GM21717 (cell line): Measurements from ENCODE around the gene TMEM92.
"Not testable (repeated sequence)": the region's sequence is repeated elsewhere in the genome, so short reads cannot be mapped to it uniquely, and the experiment has no call there.

ENCODE experiments used
- ATAC-seq: cut with Tn5 transposase; IDR thresholded peaks from one replicate; pipeline ENCODE4 v1.9.1; 2021; ENCODE audit warnings: mild to moderate bottlenecking, moderate library complexity; ENCODE audit not compliant: unreplicated experiment

Gene TMEM92

DNA sequence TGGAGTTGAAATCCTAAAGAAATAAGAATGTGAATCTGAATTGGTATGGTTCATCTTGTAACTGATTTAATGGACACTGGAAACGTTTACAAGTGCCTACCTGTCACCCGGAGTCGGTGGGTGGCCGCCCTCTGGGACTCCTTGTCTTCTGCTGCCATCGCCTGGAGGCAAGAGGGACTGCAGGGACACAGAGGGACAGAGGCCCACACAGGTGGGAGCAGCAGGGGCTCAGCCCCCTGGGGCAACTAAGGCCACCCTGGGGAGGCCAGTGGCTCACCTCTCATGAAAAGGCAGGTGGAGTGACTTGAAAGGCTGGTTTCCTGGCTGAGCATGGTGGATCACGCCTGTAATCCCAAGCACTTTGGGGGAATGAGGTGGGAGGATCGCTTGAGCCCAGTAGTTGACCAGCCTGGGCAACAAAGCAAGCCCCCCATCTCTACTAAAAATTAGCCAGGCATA is 23.2 kb downstream of the TMEM92 start:
- no peak for ATAC-seq

DNA sequence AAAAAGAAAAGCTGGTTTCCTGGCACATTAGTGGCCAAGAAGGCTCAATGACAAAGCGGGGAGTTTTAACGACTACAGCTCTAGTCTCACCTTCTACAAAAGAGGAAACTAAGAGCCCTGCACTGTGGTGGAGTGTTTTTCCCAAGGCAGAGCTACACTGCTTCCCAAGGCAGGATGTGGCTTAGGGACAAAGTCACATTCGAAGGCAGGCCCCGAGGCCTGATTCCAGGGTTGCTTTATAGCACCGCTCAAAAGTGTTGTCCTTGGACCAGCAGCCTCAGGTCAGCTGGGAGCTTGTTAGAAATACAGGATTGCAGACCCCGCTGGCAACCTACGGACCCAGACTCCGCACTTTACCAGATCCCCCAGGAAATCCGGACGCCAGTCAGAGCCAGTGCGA is 23.8 kb downstream of the TMEM92 start:
- no peak for ATAC-seq

DNA sequence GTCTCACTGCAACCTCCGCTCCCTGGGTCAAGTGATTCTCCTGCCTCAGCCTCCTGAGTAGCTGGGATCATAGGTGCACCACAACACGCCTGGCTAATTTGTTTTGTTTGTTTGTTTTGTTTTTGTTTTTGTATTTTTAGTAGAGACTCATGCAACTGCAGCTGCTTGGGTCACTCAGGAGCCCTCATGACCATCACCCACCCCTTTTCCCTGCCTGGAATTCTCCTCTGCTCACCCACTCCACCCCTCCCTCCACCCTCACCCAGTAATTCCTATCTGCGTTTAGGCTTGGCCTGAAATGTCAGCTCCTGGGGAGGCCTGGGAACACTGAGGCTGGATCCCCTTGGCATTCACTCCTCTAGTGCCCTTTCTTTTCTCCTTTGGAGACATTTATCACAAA is 25.5 kb downstream of the TMEM92 start:
- no peak for ATAC-seq

DNA sequence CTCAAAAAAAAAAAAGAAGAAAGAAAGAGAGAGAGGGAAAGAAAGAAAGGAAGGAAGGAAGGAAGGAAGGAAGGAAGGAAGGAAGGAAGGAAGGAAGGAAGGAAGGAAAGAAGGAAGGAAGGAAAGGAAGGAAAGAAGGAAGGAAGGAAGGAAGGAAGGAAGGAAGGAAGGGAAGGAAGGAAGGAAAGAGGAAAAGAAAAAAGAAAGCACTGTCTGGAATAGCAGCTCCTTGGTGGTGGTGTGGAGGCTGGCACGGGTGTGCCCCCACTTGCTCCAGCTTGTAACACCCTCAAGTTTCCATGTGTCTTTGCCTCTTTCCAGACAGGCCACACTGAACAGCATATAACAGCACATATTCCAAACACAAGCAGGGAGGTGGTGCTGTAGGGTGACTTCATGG is 26.6 kb downstream of the TMEM92 start:
- not testable (repeated sequence) for ATAC-seq

DNA sequence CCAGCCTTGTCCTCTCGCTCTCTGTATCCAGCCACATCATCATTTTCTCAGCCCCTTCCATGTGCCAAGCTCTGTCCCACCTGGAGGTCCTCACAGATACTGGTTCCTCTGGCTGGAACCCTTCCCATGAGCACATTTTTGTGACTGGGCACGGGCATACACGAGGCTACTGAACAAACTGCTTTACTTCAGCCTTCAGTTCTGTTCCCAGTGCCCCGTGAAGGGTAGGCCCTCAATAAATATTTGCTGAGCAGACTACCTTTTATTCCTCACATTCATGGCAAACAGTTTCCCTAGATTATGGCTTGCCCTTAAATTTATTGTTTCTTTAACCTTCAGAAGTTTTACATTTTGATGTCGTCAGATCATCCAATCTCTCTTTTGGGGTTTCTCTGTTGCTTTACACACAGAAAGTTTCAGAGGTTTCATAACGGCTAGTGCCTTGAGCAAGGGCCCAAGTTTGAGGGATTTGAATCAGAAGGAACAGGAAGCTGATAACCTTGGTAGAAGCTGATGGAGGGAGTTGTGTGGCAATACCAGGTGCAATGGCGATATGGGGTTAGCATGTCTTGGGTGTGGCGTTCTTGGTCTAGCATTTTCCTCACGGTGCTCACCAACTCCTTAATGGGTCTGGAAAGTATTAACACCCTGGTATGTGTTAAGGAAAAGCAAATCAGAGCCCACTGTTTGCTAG is 27.8 kb downstream of the TMEM92 start:
- no peak for ATAC-seq

DNA sequence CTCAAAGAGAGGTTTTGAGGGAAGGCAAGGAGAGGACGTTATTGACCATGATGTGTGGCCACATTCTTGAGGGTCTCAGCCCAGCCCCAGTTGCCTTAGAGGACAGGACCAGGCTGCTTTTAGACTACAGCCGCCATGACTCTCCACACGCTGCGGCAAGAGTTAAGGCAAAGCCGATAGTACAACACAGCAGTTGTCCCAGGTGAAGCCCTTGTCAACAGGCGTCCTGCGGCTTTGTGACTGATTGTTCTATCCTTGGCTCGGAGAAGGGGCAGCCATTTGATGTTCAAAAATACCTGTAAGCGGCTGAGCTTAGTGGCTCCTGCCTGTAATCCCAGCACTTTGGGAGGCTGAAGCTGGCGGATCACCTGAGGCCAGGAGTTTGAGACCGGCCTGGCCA is 28.8 kb downstream of the TMEM92 start:
- no peak for ATAC-seq

DNA sequence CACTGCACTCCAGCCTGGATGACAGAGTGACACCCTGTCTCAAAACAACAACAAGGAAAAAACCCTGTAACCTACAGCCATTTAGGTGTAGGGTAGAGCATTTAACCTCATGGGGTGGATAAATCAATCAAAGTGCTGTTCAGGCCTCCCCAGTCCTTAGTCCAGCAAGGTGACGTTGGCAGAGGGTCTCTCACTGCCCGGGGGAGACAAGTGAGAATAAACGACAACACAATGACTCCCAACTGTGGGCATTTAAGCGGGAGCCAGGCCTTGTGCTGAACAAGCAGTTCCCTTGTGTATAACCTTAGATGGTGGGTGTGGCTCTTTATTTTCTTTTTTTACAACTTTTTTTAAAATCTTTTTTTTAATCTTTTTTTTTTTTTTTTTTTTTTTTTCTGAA is 29.3 kb downstream of the TMEM92 start:
- ATAC-seq = no peak

DNA sequence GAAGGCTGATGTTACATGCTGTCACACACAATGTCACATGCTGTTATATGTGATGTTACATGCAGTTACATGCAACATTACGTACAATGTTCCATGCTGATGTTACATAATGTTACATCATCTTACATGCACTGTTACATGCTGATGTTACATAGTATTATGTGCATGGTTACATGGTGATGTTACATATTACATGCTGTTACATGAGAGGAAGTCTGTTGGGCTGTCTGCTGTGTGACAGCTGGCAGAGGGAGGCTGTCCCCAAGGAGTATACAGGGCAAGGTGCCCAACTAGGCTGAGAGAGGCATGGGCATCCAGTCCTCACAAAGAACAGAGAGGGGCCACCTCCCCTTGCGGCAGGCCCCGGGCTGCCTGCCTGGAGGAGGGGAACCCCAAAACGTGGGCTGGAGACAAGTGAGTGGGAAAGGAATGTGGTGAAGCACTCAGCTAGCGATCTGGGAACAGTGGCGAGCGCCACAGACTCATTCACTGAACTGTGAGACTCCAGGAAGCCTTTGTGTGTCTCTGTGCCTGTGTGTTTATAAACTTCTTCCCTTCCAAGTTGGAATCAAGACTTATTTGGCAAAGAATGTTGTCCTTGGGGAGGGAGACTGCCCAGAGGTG is 30.6 kb downstream of the TMEM92 start:
- no peak for ATAC-seq

DNA sequence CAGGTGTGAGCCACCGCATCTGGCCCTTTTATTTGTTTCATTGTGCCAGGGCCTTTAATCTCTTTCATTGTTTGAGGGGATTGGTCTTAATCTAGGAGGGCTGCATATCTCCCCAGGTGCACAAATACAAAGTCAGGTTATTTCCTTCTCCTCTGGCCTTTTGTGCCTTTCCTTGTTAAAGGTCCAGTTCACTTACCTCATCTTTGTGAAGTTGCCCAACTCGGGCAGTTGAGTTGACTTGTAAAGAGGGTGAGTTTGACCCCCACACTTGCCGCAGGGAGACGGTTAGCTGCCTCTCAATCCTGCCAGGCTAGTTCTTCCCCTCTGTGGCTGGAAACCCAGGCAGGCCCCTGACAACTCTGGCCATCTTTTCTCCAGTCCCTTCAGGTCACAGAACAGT is 33.4 kb downstream of the TMEM92 start:
- no peak for ATAC-seq

DNA sequence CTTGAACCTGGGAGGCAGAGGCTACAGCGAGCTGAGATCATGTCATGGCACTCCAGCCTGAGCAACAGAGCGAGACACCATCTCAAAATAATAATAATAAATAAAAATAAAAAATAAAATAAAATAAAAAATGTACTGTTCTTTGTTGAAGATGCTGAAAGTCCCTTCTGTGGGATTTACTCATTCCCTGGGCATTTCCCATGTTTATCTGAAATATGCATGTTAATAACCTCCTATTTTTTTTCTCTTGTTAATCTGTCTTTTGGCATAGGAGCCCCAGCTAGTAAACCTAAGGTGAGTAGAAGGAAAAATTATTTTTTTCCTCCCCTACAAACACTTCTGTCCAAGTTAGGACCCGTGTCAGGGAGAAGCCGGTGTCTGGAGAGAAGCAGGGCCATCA is 34.4 kb downstream of the TMEM92 start:
- no peak for ATAC-seq

DNA sequence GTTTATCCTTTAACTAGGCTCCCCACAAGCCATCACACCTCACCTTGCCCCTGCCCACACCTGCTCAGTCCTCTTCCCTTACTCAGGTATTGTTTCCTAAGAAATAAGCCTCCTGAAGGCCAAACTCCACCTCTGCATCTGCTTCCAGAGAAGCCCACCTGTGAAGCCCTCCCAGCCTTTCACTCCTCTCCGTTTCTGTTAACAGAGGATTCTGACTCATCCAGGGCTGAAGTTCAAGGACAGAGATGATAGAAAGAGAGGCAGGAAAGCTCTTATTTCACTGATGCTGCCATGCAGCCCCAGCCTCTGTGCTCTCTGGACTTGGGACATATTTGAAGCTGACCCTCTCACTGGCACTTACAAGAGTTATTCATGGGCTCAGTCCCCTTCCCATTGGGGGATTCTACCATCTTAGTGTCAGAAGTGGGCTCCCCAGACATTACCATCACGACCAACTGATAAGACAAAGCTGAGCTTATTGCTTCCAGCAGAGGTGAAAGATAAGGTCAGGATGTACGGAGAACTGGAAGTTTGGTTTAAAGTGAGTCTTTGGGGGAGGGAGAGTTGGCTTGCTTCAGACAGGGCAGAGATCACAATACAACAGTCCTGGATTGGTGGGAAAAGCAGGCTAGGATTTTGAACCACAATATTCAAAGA is 36.3 kb downstream of the TMEM92 start:
- no peak for ATAC-seq

DNA sequence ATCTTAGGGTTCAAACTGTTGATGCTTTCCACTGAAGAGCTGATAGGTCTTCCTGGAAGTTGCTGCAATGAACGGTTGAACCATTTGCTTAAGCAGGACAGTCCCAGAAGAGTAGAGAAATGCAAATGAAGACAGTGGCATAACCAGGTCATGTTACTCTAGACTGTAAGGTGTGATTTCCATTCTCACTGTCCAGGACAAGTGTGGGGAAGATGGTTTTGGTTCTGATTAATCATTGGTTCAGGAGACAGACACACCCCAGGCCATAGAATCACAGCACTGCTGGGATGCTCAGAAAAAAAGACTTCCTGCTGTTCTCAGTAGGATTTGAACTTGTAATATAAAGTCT is 36.8 kb downstream of the TMEM92 start:
- no peak for ATAC-seq

DNA sequence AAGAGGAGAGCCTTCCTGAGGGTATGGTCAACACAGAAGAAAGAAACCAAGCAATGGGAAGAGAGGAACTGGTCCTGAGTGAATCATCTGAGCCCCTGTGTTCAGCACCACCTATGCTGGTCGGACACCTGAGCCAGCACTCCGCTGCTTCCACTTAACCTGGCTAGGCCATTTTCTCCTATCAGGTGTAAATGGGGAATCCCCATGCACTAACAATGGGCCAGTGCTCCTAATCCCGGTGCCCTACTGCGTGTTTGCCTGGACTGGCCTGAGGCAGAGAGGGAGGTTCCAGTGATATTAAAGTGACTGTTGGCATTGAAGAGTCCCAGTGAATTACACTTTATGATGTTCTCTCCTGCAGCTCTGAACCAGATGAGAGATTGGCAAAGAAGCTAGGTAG is 37.2 kb downstream of the TMEM92 start:
- ATAC-seq = no peak

DNA sequence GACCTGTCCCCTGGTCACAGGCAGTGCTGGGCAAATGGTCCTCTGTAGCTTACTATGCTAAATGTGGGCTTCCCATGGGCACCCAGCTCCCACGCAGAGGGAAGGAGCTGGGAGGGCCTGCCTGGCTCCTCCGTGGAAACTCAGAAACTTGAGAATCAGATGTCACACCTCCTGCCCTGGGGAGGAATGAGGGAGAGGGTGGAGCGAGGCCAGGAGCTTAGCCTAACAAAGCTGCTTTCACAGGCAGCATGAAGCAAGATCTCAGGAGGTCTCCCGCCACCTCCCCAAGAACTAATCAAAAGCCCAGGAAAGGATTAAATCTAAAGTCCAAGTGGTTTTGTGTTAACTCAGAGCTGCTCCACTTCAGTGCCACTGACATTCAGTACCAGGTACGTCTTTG is 38.0 kb downstream of the TMEM92 start:
- no peak for ATAC-seq

DNA sequence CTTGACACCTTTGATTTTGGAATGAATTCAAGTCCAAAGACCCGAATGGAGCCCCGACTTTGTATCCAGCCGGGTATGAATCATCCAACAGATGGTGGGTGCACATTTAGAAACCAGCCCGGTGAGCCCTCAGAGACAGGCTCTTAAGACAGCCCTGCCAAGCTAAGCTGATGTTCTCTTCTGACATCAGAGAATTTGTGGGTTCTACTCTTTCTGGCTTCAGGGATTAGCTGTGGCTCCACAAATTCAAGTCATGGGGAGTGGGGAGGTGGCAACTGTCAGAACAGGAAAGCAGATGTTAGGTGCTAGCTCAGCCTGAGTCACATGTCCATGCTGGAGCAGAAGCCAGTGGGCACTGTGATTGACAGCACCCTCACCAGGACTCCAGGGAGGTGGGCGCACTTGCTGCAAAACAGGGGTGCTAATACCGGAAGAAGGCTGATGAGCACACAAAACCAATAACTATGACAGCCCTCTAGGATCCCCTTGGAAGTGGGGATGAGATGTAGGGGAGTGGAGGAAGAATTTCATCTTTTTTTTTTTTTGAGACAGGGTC is 40.3 kb downstream of the TMEM92 start:
- no peak for ATAC-seq

DNA sequence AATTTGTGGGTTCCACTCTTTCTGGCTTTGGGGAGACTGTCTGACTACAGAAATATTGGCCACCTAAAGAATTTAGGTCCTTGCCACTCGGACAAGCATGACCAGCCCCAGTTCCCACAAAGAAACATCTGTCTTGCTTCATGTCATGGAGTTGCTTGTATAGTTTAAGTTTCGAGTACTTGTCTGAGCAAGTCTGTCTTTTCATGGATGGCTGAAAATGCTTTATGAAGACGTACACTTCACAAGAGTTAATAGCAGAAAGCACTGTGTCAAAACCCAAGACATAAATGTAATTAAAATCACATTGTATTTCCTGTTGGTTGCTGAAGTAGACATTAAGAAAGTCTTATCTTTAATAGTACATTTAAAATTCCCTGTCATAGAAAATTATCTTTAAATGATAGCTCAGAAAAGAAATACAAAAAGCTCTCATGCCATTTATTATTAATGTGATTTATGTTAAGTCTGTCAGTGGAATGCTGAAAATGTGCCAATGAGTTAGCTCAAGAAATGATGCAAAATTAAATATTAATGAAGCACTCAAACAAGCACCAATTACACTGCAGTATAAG is 41.8 kb downstream of the TMEM92 start:
- ATAC-seq = no peak

DNA sequence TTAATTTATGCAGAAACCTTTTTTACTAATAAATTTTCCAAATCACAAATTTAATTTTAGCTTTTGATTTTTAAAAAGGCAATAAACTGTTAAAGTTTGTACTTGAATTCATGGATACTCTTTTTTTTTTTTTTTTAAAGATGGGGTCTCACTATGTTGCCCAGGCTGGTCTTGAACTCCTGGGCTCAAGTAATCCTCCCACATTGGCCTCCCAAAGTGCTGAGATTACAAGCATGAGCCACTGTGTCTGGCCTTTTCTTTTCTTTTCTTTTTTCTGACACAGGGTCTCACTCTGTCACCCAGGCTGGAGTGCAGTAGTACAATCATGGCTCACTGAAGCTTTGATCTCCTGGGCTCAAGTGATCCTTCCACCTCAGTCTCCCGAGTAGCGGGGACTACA is 42.4 kb downstream of the TMEM92 start:
- not testable (repeated sequence) for ATAC-seq

DNA sequence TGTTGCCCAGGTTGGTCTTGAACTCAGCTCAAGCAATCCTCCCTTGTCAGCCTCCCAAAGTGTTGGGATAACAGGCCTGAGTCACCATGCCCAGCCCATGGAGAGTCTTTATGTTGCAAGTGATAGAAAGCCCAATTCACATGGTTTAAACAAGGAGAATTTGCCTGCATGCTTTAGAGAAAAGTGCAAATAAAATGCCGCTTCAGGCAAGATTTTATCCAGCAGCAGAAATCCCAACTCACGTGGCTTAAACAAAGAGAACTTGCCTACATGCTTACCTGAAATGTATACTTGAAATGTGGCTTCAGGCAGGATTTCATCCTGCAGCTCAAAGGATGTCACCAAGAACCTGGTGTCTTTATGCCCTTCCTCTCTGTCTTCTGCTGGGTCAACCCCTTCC is 42.9 kb downstream of the TMEM92 start:
- ATAC-seq = no peak

DNA sequence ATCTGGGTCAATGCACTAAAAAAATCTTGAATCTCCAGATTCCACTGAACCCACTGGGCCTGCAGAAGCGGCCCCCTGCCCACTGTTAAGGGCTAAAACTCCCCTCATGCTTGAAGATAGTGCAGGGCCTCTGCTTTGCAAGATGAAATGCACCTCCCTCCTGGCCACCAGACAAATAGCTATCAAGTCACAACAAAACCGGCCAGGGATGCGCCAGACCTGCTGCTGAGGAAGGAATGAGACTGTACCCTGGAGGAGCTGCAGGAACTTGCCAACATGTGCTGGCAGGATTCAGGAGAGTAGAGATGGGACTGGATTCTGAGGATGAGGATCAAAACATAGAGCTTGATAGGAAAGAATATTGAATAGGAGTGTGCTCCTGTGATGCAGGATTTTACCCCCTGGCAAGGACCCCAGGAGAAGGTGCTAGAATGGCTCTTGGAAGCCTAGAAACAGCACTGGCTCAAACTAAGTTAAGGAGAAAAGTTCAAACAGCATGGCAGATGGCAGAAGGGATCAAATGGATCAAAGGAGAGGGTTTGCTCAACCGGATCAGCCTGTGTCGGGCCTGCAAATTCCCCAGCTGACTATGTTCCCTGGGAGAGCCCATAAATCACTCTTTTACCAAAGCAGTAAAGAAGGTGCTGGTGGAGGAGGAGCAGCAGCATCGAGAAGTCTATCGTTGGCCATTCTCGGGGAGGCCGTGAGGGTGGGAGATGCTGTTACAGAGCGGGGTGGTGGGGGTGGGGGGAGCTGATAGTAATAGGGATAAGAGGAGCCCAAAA is 44.4 kb downstream of the TMEM92 start:
- no peak for ATAC-seq

DNA sequence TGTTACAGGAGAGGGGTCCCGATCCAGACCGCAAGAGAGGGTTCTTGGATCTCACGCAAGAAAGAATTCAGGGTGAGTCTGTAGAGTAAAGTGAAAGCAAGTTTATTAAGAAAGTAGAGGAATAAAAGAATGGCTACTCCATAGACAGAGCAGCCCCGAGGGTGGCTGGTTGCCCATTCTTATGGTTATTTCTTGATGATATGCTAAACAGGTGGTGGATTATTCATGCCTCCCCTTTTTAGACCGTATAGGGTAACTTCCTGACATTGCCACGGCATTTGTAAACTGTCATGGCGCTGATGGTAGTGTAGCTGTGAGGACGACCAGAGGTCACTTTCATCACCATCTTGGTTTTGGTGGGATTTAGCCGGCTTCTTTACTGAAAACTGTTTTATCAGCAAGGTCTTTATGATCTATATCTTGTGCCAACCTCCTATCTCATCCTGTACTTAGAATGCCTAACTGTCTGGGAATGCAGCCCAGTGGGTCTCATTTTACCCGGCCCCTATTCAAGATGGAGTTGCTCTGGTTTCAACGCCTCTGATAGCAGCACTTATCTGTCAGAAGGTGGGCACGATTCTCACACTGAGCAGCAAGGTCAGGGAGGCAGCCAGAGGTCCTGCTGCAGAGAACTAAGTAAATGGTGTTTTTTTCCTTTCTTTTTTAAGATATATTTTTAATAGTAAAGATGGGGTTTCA is 45.2 kb downstream of the TMEM92 start:
- ATAC-seq = no peak
